HG02571 (cell line): Measurements from ENCODE around the gene PJA2.

Source experiments
- ATAC-seq: cut with Tn5 transposase; IDR thresholded peaks from one replicate; pipeline ENCODE4 v1.9.1; 2021; ENCODE audit warnings: mild to moderate bottlenecking, moderate library complexity; ENCODE audit not compliant: unreplicated experiment

The PJA2 gene

GRCh38 chr5:109410389-109411148 is 795 bp upstream of the PJA2 start:
- ATAC-seq, result peak; percentile 14

GRCh38 chr5:109408991-109409843 is 557 bp downstream of the PJA2 start:
- ATAC-seq, result peak; percentile 27

GRCh38 chr5:109407913-109408312 is 1.9 kb downstream of the PJA2 start:
- ATAC-seq, result no peak

DNA sequence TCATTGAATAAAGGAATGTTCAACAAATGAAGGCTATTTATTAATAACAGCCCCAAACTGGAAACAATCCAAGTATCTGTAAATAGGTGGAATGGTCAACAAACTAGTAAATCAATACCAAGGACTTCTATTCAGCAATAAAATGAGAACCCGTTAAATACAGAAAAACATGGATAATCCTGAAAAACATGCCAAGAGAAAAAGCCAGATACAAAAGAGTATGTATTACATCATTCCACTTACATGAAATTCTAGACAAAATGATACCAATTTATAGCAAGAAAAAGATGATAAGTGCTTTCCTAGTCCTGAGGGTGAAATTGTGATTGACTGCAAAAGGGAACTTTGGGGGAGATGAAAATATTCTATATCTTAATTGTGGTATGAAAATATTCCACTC is 3.1 kb downstream of the PJA2 start:
- ATAC-seq, result no peak

- no peak for ATAC-seq
These were observed 5.3 kb downstream of the PJA2 start for GRCh38 chr5:109404428-109404960.

DNA sequence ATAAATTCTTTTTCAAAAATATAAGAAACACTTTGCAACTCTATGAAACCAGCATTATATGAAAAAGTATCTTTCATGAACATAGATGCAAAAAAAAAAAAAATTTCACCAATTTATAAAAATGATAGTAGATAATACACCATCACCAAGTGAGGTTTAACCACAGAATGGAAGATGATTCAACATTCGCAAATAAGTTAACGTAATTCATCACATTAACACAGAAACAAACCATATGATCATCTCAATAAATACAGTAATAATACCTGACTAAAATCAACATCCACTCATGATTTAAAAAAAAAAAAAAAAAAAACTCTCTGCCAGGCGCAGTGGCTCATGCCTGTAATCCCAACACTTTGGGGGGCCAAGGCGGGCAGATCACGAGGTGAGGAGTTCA is 6.3 kb downstream of the PJA2 start:
- no peak for ATAC-seq

- ATAC-seq, result no peak
These were observed 10.5 kb downstream of the PJA2 start for GRCh38 chr5:109399092-109399759.

DNA sequence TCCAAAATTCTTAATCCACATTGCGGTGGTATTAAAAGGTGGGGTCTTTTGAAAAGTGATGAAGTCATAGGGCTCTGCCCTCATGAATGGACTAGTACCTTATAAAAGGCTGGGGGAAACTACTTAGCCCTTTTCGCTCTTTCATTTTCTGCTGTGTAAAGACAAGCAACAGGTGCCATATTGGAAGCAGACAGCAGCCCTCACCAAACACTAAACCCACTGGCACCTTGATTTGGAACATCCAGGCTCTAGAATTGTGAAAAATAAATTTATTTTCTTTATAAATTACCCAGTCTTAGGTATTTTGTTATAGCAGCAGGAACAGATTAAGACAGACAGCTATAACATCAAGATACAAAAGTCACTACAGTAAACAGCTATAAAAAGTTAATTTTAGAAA is 12.8 kb downstream of the PJA2 start:
- ATAC-seq, result no peak

DNA sequence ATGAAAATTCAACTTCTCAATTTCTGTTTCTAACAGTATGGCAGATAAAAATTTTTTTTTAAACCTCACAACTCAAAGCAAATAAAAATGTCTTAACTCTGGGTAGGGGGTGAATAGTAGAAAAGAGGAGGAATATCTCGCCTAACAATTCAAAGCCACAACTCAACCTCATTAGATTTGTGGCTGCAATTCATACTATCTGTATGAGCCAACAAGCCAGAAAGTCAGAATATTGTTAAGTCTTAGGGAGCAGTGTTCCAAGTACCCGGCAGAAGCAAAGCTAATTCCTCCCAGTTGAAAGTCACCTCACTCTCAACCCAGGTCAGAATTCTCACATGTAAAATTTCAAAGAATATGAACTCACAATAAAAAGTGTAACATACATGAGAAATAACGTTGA is 15.0 kb downstream of the PJA2 start:
- no peak for ATAC-seq

GRCh38 chr5:109390188-109390587 is 19.6 kb downstream of the PJA2 start:
- ATAC-seq, result no peak

DNA sequence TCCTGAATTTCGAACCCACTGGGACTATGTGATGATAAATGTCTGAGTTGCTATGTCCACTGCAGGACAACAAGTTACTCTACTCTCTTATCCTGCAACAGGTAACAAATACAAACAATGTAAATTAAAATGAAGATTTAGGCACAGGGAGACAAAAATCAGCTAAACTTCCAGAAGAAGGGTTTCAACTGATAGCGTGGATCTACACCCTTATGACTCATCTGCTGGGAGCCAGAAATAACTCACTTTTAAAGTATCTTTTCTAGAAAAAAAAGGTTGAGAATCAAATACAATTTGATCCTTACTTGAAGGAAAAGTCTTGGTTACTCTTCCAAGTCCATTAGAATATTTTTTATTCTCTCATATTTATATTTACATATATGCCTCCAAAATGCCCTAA is 21.4 kb downstream of the PJA2 start:
- ATAC-seq, result no peak

DNA sequence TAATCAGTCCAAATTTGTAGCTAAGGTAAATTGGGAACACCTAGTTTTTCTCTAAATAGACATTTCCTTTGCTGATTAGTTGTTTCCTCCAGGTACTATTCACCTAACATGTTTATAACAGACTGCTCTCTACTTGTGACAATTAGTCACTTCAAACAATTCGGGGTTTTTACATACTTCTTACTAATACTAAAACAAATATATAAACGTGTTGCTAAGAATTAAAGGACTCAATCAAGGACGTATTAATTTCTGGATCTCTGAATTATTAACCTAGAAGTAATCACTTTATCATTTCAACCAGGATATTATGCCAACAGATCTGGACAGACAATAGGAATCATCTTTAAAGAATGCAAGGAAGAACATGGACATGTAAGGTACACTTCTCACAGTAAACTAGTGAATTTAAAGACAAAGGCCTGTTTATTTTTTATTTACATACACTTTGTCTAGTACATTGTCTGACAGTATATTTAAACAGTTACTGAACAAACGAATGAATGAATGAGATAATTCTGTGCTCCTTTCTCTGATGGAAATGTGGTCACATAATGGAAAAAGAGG is 22.3 kb downstream of the PJA2 start:
- ATAC-seq, result no peak

DNA sequence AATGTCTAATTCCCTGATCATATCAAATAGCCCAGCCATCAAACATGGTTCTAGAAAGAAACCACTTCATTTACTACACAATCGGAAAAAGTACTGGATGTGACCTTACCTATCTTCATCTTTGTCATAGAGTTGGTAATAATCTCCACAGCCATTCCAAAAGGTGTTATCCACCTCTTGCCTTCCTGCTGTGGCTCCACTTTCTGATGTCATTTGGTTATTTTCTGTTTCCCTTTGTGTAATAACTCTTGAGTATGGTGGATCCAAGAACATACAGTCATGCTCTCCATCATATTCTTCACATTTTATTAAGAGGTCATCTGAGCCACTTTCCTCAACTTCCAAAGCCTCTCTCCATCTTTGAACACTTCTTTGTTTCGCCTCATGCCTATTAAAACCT is 31.7 kb downstream of the PJA2 start:
- ATAC-seq, result no peak

GRCh38 chr5:109374625-109375024 is 35.1 kb downstream of the PJA2 start:
- no peak for ATAC-seq

GRCh38 chr5:109373932-109374331 is 35.8 kb downstream of the PJA2 start:
- ATAC-seq, result no peak

DNA sequence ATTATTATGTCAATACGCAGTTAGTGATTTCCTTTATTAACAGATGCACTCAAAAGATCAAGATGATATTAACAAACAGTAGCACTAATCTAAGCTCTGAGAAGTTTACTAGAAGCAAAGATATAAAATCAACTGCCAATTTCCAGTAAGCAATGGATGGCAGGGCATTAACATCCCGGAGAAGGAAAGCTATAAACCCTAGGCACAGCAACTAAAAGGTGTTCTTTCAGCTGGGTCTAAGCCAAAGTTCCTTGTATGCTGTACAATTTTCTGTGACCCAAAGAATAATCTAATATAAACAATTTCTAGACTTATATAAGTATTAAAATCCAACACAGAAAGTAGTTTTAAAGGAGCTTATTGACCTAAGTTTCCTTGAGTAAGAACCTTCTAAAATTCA is 39.4 kb downstream of the PJA2 start:
- no peak for ATAC-seq

- ATAC-seq, result no peak
These were observed 44.1 kb downstream of the PJA2 start for GRCh38 chr5:109365653-109366052.

DNA sequence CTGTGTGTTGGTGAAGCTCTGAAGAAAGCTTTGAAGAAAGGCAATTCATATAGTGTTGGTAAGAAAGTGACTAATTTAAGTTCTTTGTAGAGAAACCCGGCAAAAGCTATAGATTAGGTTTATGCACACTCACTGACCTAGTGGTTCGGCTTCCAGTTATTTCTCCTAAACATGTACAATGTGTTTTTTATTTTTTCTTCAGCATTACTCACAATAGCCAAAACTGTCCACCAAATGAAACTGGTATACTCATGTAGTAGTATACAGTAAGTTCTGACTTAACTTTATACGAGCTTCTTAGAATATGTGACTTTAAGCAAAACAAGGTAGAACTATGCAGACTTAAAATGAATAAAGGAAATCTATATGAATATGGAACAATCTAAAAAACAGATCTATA is 44.8 kb downstream of the PJA2 start:
- ATAC-seq, result no peak

DNA sequence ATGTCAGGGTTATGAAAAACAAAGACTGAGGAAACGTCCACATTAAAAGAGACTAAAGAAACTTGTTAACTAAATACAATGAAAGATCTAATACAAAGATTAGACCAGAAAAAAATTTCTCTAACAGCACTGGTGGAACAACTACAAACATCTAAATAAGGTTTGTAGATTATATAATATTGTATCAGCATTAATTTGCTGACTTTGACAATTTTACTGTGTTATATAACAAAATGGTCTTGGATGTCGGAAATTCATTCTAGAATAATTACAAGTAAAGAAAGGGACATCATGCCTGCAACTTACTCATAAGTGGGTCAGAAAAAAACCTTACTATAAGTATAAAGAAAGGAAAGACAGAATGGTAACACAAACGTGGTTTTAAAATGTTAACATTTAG is 50.1 kb downstream of the PJA2 start:
- ATAC-seq, result no peak

GRCh38 chr5:109357807-109358206 is 52.0 kb downstream of the PJA2 start:
- no peak for ATAC-seq

DNA sequence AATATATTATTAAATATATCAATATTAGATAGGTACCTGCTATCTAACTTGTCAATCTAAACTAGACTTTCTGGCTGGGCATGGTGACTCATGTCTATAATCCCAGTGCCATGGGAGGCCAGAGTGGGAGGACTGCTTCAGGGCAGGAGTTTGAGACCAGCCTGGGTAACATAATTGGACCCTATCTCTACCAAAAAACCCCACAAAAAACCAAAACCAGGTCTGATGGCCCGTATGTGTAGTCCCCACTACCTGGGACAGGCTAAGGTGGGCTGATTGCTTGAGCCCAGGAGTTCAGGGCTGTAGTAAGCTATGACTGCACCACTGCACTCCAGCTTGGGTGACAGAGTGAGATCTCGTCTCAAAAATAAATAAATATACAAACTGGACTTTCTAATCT is 55.0 kb downstream of the PJA2 start:
- ATAC-seq, result no peak
